Activated naive CD4-positive, alpha-beta T cell treated with anti-CD3 and anti-CD28 coated beads, Interleukin-2, amount 50 U/mL, for 16 hours (primary cell): ENCODE results near the gene PAQR8.

Experiments
- DNase-seq: peaks from one replicate; pipeline ENCODE4 v3.0.0-alpha.2; 2020

The PAQR8 gene

GRCh38 chr6:52361945-52362442 lies at the start of gene PAQR8:
PAQR8 (plus strand) TSS chr6:52362151; CDS start chr6:52403214, 41,063 bp downstream.
- peak; percentile 84 for DNase-seq

GRCh38 chr6:52312461-52312860 lies 49.5 kb upstream of the PAQR8 start:
- no peak for DNase-seq

- no peak for DNase-seq
Measured at GRCh38 chr6:52314752-52315151, 47.2 kb upstream of the PAQR8 start.

- no peak for DNase-seq
Measured at GRCh38 chr6:52317211-52317610, 44.7 kb upstream of the PAQR8 start.

GRCh38 chr6:52317841-52318581 lies 43.9 kb upstream of the PAQR8 start:
- DNase-seq: no peak

GRCh38 chr6:52324189-52324588 lies 37.8 kb upstream of the PAQR8 start:
- no peak for DNase-seq

GRCh38 chr6:52325695-52326471 lies 36.1 kb upstream of the PAQR8 start:
- no peak for DNase-seq

GRCh38 chr6:52326540-52327364 lies 35.2 kb upstream of the PAQR8 start:
- DNase-seq: no peak

GRCh38 chr6:52328303-52328662 lies 33.7 kb upstream of the PAQR8 start:
- no peak for DNase-seq

- no peak for DNase-seq
Measured at GRCh38 chr6:52328729-52329128, 33.2 kb upstream of the PAQR8 start.

GRCh38 chr6:52330470-52330869 lies 31.5 kb upstream of the PAQR8 start:
- DNase-seq: no peak

- no peak for DNase-seq
Measured at GRCh38 chr6:52331793-52332457, 30.0 kb upstream of the PAQR8 start.

- DNase-seq: no peak
Measured at GRCh38 chr6:52333840-52334200, 28.1 kb upstream of the PAQR8 start.

- DNase-seq: no peak
Measured at GRCh38 chr6:52335576-52335975, 26.4 kb upstream of the PAQR8 start.

- no peak for DNase-seq
Measured at GRCh38 chr6:52336919-52337561, 24.9 kb upstream of the PAQR8 start.

GRCh38 chr6:52337633-52338290 lies 24.2 kb upstream of the PAQR8 start:
- no peak for DNase-seq

GRCh38 chr6:52340603-52340880 lies 21.4 kb upstream of the PAQR8 start:
- DNase-seq: no peak

GRCh38 chr6:52341561-52342260 lies 20.2 kb upstream of the PAQR8 start:
- no peak for DNase-seq

- no peak for DNase-seq
Measured at GRCh38 chr6:52345311-52345710, 16.6 kb upstream of the PAQR8 start.

GRCh38 chr6:52346503-52346902 lies 15.4 kb upstream of the PAQR8 start:
- DNase-seq: no peak

GRCh38 chr6:52347818-52348217 lies 14.1 kb upstream of the PAQR8 start:
- no peak for DNase-seq
